ENCODE results near the gene TLCD1.

TLCD1 gene

DNA sequence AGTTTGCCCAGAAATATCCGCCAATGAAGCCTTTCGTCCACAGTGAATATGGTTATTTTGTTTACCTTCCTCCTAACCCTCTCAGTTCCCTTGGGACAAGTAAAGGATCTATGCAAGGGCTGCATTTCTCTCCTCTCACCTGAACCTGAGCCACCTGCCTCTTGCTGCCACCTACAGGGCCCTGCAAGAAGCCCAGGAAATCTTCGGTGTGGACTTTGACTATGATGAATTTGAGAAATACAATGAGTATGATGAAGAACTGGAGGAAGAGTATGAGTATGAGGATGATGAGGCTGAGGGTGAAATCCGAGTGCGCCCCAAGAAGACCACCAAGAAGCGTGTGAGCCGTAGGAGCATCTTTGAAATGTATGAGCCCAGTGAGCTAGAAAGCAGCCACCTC is 50.1 kb downstream of the TLCD1 start:
- H3K4me3 ChIP-seq (replicated peaks in 1 of 2; ENCODE audit: low read depth in 2 of 2, low read length in 2 of 2): no peak overlapping the region
- no peak for DNase-seq (ENCODE audit: low read depth in 2 of 2)
- TF ChIP-seq, protein P1, sequence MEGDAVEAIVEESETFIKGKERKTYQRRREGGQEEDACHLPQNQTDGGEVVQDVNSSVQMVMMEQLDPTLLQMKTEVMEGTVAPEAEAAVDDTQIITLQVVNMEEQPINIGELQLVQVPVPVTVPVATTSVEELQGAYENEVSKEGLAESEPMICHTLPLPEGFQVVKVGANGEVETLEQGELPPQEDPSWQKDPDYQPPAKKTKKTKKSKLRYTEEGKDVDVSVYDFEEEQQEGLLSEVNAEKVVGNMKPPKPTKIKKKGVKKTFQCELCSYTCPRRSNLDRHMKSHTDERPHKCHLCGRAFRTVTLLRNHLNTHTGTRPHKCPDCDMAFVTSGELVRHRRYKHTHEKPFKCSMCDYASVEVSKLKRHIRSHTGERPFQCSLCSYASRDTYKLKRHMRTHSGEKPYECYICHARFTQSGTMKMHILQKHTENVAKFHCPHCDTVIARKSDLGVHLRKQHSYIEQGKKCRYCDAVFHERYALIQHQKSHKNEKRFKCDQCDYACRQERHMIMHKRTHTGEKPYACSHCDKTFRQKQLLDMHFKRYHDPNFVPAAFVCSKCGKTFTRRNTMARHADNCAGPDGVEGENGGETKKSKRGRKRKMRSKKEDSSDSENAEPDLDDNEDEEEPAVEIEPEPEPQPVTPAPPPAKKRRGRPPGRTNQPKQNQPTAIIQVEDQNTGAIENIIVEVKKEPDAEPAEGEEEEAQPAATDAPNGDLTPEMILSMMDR (IDR thresholded peaks at IDR 0.05; ENCODE audit: low read depth, low read length): peak; percentile 24

- no peak overlapping the region for H3K4me3 ChIP-seq (replicated peaks in 1 of 2; ENCODE audit: low read depth in 2 of 2, low read length in 2 of 2)
- DNase-seq (ENCODE audit: low read depth in 2 of 2): no peak
- TF ChIP-seq, protein P1 (IDR thresholded peaks at IDR 0.05; ENCODE audit: low read depth, low read length): no peak
Measured at GRCh38 chr17:28675490-28675889, 50.5 kb downstream of the TLCD1 start.

Data from cardiac fibroblast (primary cell).